HG02981 (cell line): ENCODE data around the gene SGMS1.
"Not testable (repeated sequence)": the region's sequence is repeated elsewhere in the genome, so short reads cannot be mapped to it uniquely, and the experiment has no call there.

Experiments
- ATAC-seq: cut with Tn5 transposase; IDR thresholded peaks from one replicate; pipeline ENCODE4 v1.9.1; 2021; ENCODE audit warnings: mild to moderate bottlenecking, moderate library complexity; ENCODE audit not compliant: unreplicated experiment

Gene SGMS1

GRCh38 chr10:50585921-50586739 lies 37.6 kb downstream of the SGMS1 start:
- ATAC-seq: no peak

- ATAC-seq: no peak
Observed at GRCh38 chr10:50582766-50583762, 40.7 kb downstream of the SGMS1 start.

GRCh38 chr10:50582046-50582445 lies 41.7 kb downstream of the SGMS1 start:
- no peak for ATAC-seq

- ATAC-seq: no peak
Observed at GRCh38 chr10:50580262-50580891, 43.4 kb downstream of the SGMS1 start.

GRCh38 chr10:50579491-50580261 lies 44.1 kb downstream of the SGMS1 start:
- no peak for ATAC-seq

DNA sequence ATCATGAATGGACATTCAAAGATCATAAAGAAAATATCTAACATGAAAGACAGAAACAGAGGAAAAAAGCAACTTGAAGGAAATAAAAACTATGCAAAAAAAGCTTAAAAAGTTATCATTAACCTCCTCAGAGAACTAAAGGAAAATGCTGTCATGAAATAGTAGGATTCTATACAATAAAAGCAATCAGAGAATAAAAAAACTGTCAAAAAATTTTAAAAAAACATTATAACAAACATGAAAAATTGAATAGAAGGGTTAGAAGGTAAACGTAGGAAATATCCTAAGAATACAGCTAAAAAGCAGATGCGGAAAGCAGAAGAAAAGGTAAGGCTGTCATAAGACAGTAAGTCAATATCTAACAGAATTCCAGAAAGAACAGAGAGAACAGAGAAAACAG lies 44.8 kb downstream of the SGMS1 start:
- ATAC-seq: no peak

- ATAC-seq: no peak
Observed at GRCh38 chr10:50577681-50578350, 45.9 kb downstream of the SGMS1 start.

DNA sequence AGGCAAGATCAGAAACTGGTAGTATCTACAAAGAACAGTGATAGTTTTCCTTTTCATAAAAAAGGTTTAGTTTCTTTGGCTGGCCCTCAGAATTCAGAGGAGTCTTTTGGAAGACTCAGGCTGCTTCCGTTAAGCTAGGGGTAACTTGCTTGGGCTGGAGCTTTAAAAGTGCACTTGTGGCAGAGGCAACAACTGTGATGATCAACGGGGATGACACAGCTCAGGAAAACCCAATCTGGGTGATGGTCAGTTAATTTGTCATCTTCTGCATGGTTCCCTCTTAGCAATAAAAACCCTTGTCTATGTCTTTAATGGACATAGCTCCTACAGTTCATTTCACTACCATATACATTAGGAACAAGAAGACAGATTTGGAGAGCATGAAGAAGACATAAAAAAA lies 46.7 kb downstream of the SGMS1 start:
- ATAC-seq: no peak

DNA sequence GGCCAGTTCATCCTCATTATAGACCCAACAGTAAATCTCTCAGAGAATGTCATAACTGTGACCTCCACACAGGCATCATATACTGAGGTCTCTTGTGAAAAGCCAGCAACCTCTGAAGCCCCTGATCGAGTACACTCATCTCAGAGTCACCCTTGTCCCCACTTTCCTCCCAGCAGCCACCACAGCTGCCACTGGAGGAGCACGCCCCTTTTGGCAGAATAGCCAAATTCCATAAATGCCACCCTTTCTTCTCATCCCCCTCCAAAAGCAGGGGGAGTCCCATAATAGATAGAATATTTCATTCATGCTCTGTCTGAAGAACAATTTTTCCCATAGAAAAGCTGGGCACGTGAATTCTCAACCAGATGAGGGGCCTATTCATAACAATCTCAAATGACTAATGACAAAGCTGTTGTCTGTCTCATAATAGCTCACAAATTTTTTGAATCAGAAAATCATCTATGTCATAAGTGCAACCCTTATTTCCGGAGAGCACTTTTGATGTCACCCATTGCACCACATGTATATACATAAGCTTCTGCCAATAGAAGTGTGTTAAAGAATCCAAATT lies 47.4 kb downstream of the SGMS1 start:
- no peak for ATAC-seq

- ATAC-seq: no peak
Observed at GRCh38 chr10:50575477-50576244, 48.1 kb downstream of the SGMS1 start.

- no peak for ATAC-seq
Observed at GRCh38 chr10:50574931-50575330, 48.8 kb downstream of the SGMS1 start.

- ATAC-seq: no peak
Observed at GRCh38 chr10:50574305-50574704, 49.5 kb downstream of the SGMS1 start.

DNA sequence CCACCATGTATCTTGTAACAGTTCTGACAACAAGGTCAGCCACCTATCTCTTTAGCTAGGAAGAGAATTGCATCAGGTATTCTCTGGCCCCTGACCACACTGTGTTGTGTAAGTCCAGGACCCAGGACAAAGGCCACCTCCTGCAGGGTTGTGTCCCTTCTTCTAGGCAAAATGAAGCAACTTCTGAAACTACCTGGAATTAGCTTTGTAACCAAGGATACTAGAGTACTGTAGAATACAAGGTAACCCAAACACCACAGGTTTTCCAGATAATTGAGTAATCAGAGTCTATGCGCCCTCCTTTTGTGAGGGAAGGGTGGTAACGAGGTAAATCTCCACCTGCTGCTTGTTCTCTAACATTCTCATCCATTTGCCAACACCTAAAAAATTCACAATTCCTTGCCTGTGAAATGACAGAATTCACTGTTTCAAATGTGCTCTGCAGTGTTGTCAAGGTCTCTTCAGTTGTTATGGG lies 51.7 kb downstream of the SGMS1 start:
- ATAC-seq: no peak

DNA sequence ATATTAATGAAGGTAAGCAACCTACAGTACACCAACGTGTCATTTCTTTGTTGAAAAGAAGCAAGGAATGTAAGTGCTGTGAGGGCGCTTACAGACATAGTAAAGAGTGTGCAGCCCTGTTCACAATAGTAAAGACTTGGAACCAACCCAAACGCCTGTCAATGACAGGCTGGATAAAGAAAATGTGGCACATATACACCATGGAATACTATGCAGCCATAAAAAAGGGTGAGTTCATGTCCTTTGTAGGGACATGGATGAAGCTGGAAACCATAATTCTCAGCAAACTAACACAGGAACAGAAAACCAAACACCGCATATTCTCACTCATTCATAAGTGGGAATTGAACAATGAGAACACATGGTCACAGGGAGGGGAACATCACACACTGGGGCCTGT lies 55.0 kb downstream of the SGMS1 start:
- ATAC-seq: not testable (repeated sequence)

- no peak for ATAC-seq
Observed at GRCh38 chr10:50567384-50567783, 56.4 kb downstream of the SGMS1 start.

DNA sequence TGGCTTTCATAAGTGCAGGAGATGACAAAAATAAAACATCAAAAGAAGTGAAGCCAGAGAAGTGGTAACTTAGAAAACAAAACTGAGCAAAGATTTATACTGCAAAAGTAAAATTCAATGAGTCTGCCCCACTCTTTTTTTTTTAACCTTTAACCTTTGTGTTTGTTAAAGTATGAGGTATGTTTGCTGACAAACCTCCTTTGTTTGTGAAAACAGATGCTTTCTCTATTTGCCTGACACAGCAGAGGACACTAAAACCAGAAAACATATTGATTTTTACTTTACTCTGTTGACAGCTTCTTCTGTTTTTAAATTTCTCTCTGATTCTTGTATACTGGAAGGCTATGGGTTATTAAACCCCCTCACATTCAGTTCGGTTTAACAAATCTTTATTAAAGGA lies 57.6 kb downstream of the SGMS1 start:
- ATAC-seq: no peak

DNA sequence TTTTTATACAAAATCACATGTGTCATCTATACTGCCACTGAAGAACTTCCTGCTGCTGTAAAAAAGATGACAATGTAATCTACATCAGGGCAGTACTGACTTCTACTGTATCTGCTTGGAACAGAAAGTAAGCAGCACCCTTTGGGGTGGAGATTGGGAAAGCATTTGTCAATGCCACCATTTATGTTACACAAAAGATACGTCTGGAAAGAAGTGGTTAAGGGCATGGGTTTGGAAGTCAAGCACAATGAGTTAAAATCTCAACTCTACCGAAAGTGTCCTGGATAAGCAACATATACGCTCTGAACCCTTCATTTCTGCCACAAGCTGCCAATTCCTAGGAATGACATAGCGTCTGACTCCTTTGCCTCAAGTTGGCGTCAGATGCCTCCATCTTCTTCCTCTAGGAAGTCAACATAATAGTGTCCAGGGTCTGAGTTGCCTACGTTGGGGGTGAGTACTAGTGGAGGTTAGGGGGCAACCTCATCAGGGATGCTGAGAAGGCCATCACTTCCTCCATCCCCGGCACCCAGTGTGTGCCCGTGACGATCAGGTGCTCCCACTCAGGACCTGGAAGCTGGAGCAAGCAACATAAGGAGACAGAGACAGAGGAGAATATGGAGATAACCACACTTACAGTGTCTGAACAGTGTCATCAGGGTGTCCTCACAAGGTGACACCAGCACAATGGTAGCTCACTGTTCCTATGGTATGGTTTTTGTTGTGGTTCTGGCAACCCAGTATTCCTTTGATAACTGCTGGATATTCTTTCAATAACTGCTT lies 58.3 kb downstream of the SGMS1 start:
- no peak for ATAC-seq

DNA sequence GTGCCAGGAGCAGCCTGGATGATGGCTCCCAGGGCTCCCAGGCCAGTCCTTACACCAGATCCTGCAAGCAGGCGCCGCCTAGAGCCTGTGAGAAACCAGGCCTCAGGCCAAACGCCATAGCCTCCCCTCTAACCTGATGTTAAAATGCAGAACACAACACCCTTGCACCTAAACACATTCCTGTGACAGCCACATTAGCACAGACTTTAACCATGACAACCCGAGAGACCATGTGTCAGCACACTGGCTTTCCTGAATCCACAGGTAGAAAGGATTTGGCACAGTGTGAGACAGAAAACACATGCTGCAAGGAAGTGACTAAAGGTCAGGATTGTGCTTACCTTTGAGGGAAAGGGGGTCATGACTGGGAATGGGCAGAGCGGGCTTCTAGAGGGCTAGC lies 59.9 kb downstream of the SGMS1 start:
- ATAC-seq: no peak
